ENCODE measurements around the gene FBL.
A peak's percentile ranks its signal among the peaks of the same experiment; 100 is the strongest.

FBL gene

DNA sequence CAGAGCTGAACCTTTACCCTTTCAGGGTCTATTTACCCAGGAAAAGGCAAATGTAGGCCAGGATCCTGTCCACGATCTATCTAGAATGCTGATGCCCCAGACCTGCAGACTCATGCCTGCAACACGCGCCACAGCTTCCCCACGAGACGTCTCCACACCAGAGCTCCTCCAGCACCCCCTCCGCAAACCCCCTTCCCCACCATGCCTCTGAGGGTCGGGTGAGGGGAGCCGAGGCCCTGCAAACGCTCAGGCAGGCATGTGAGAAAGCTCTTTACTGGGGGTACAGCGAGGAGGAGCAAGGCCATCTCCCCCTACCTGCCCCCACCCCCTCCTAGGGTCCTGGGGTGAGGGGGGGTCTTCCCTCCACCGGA, 21.1 kb downstream of the FBL start:
- DNase-seq (ENCODE audit: low spot score) (no peak), ATAC-seq (ENCODE audit: low read depth) (no peak)
- Histone ChIP-seq H3K9me3 (ENCODE audit: severe bottlenecking) (no peaks in the 10 kb centered on the region), H3K4me3 (ENCODE audit: severe bottlenecking) (no peak overlapping the region), H3K27ac (ENCODE audit: poor library complexity, severe bottlenecking) (no peak overlapping the region), H3K36me3 (ENCODE audit: low read depth) (peaks cover 20% of the 10 kb centered on the region), H3K4me1 (ENCODE audit: insufficient read depth, poor library complexity, severe bottlenecking) (no peaks in the 10 kb centered on the region), H3K27me3 (ENCODE audit: insufficient read depth, poor library complexity, severe bottlenecking) (no peaks in the 10 kb centered on the region)
- TF ChIP-seq, protein P1, sequence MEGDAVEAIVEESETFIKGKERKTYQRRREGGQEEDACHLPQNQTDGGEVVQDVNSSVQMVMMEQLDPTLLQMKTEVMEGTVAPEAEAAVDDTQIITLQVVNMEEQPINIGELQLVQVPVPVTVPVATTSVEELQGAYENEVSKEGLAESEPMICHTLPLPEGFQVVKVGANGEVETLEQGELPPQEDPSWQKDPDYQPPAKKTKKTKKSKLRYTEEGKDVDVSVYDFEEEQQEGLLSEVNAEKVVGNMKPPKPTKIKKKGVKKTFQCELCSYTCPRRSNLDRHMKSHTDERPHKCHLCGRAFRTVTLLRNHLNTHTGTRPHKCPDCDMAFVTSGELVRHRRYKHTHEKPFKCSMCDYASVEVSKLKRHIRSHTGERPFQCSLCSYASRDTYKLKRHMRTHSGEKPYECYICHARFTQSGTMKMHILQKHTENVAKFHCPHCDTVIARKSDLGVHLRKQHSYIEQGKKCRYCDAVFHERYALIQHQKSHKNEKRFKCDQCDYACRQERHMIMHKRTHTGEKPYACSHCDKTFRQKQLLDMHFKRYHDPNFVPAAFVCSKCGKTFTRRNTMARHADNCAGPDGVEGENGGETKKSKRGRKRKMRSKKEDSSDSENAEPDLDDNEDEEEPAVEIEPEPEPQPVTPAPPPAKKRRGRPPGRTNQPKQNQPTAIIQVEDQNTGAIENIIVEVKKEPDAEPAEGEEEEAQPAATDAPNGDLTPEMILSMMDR (IDR thresholded peaks at IDR 0.05; ENCODE audit: poor library complexity, severe bottlenecking): no peak

DNA sequence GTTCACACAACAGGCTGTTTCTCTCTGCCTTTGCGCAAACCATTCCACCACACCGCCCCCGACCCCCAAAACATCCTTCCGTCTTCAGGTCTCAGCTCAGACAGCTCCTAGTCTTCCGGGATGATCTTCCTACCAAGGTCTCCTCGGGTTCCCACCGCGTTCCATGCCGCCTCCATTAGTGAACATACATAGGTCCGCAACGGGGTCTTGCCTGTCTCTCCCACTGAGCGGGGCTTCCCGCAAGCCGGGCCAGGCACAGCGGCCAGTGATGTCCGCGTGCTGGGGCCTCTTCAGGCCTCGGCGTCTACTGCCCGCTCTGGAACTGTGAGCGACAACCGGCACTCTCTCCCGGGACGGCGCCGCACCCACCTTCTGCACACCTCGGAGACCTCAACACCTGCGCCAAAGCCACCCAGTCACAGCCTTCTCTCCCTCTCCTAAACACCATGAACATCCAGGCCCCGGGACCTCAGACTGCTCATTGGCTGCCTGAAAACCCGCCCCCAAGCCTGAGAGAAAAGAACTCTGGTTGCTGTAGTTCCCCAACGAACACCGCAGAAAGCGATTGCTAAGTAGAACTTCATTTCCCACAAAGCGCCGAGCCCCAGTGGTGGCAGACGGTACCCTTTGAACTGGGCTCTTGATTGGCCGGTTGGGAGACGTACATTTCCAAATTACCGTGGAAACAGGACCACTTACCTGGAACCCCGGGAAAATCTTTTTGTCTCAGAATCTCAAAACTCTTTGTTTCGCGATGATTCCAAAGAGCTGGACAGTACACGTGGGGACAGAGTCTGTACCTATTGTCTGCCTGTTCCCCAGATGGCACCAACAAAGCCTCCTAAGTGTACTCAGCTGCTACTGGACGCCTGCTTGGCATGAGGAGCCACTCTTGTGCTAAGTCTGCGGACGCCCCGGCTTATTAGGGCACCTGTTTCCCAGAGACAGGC, 21.8 kb downstream of the FBL start:
- Histone ChIP-seq H3K27ac (ENCODE audit: poor library complexity, severe bottlenecking) (no peak overlapping the region), H3K27me3 (ENCODE audit: insufficient read depth, poor library complexity, severe bottlenecking) (no peaks in the 10 kb centered on the region), H3K36me3 (ENCODE audit: low read depth) (peaks cover 13% of the 10 kb centered on the region), H3K4me1 (ENCODE audit: insufficient read depth, poor library complexity, severe bottlenecking) (no peaks in the 10 kb centered on the region), H3K9me3 (ENCODE audit: severe bottlenecking) (no peaks in the 10 kb centered on the region), H3K4me3 (ENCODE audit: severe bottlenecking) (peak overlapping the region; percentile 54)
- DNase-seq (ENCODE audit: low spot score) (peak; percentile 90), ATAC-seq (ENCODE audit: low read depth) (peak; percentile 99)
- TF ChIP-seq, protein P1 (IDR thresholded peaks at IDR 0.05; ENCODE audit: poor library complexity, severe bottlenecking): no peak

GRCh38 chr19:39823686-39824085, 22.5 kb downstream of the FBL start:
- no peak for ATAC-seq (ENCODE audit: low read depth)
- no peaks in the 10 kb centered on the region for H3K4me1 ChIP-seq (ENCODE audit: insufficient read depth, poor library complexity, severe bottlenecking)
- peaks cover 9% of the 10 kb centered on the region for H3K36me3 ChIP-seq (ENCODE audit: low read depth)
- no peaks in the 10 kb centered on the region for H3K27me3 ChIP-seq (ENCODE audit: insufficient read depth, poor library complexity, severe bottlenecking)
- TF ChIP-seq, protein P1 (IDR thresholded peaks at IDR 0.05; ENCODE audit: poor library complexity, severe bottlenecking): no peak
- H3K27ac ChIP-seq (ENCODE audit: poor library complexity, severe bottlenecking): no peak overlapping the region
- no peak for DNase-seq (ENCODE audit: low spot score)
- no peaks in the 10 kb centered on the region for H3K9me3 ChIP-seq (ENCODE audit: severe bottlenecking)
- peak overlapping the region; percentile 54 for H3K4me3 ChIP-seq (ENCODE audit: severe bottlenecking)

GRCh38 chr19:39820696-39821095, 25.5 kb downstream of the FBL start:
- Histone ChIP-seq H3K36me3 (ENCODE audit: low read depth) (no peaks in the 10 kb centered on the region), H3K27me3 (ENCODE audit: insufficient read depth, poor library complexity, severe bottlenecking) (no peaks in the 10 kb centered on the region), H3K27ac (ENCODE audit: poor library complexity, severe bottlenecking) (no peak overlapping the region), H3K4me3 (ENCODE audit: severe bottlenecking) (no peak overlapping the region), H3K4me1 (ENCODE audit: insufficient read depth, poor library complexity, severe bottlenecking) (no peaks in the 10 kb centered on the region), H3K9me3 (ENCODE audit: severe bottlenecking) (no peaks in the 10 kb centered on the region)
- ATAC-seq (ENCODE audit: low read depth) (no peak), DNase-seq (ENCODE audit: low spot score) (no peak)
- TF ChIP-seq, protein P1 (IDR thresholded peaks at IDR 0.05; ENCODE audit: poor library complexity, severe bottlenecking): no peak

DNA sequence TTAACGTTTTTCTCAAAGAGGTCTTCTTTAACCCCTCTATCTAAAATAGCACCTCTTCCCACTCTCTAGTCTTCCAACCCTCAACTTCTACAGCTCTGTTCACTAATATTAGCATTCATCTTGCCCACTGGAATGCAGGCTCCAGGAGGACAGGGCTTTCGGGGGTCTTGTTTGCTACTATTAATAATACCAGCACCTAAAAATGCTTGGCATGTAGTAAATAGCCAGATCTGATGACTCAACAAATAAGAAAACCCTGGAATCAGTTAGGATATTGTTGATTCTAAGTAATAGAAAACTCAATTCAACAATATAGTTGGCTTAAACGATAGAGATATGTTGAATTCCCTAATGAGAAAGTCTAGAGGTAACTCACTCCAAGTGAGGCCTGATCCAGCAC, 26.4 kb downstream of the FBL start:
- Histone ChIP-seq H3K36me3 (ENCODE audit: low read depth) (no peaks in the 10 kb centered on the region), H3K4me1 (ENCODE audit: insufficient read depth, poor library complexity, severe bottlenecking) (no peaks in the 10 kb centered on the region), H3K4me3 (ENCODE audit: severe bottlenecking) (no peak overlapping the region), H3K27ac (ENCODE audit: poor library complexity, severe bottlenecking) (no peak overlapping the region), H3K27me3 (ENCODE audit: insufficient read depth, poor library complexity, severe bottlenecking) (no peaks in the 10 kb centered on the region), H3K9me3 (ENCODE audit: severe bottlenecking) (no peaks in the 10 kb centered on the region)
- DNase-seq (ENCODE audit: low spot score): no peak
- TF ChIP-seq, protein P1 (IDR thresholded peaks at IDR 0.05; ENCODE audit: poor library complexity, severe bottlenecking): no peak
- ATAC-seq (ENCODE audit: low read depth): no peak
